OCI-LY7 (cell line): Measurements from ENCODE around the gene TRIM74.
"Not testable (repeated sequence)": the region's sequence is repeated elsewhere in the genome, so short reads cannot be mapped to it uniquely, and the experiment has no call there.

Experiments used
- EZH2phosphoT487 ChIP-seq: fragments of 200-600 bp; sonication (generic); IDR thresholded peaks from 2 replicates; pipeline ENCODE4 v1.6.1; 2018; ENCODE audit warnings: low read depth, borderline replicate concordance, mild to moderate bottlenecking, mixed run types, antibody characterized with exemption, low read length, moderate library complexity, mixed read lengths
- TF ChIP-seq, protein P1 (sequence below): fragments of 200-600 bp; sonication (generic); conservative IDR thresholded peaks from 2 replicates; pipeline ENCODE4 v1.5.1; 2014; ENCODE audit warnings: mild to moderate bottlenecking, antibody characterized with exemption, low read length, moderate library complexity, mixed read lengths

DNA sequence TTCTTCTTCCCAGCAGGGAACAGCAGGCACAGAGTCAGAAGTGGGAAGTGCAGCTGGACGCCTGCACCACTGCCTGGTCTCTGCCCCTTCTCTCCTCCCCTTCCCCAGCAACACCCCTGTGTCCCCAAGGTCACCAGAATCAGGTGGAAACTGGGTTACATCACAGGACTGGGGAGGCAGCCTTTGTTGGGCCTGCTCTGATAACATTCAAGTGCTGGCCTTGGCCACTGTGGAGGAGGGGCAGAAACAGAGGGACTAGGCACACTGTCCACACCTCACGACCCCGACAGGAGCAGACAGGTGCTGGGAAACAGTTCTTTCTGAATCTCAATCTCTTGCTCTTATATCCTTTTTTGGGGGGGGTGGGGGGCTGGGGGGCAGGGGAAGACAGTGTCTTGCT, 2.4 kb downstream of the TRIM74 start:
- TF ChIP-seq, protein P1, sequence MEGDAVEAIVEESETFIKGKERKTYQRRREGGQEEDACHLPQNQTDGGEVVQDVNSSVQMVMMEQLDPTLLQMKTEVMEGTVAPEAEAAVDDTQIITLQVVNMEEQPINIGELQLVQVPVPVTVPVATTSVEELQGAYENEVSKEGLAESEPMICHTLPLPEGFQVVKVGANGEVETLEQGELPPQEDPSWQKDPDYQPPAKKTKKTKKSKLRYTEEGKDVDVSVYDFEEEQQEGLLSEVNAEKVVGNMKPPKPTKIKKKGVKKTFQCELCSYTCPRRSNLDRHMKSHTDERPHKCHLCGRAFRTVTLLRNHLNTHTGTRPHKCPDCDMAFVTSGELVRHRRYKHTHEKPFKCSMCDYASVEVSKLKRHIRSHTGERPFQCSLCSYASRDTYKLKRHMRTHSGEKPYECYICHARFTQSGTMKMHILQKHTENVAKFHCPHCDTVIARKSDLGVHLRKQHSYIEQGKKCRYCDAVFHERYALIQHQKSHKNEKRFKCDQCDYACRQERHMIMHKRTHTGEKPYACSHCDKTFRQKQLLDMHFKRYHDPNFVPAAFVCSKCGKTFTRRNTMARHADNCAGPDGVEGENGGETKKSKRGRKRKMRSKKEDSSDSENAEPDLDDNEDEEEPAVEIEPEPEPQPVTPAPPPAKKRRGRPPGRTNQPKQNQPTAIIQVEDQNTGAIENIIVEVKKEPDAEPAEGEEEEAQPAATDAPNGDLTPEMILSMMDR = not testable (repeated sequence)
- not testable (repeated sequence) for TF ChIP-seq EZH2phosphoT487
